ENCODE data around the gene TNRC18. TPM values are rescaled to one million over a fixed set of nuclear protein-coding genes. Genes with fewer than 3 reads are reported as not detected.

The TNRC18 gene
- total RNA-seq, 1 donor from 2014 or later: 169 TPM

GRCh38 chr7:5436003-5436678 lies 12.5 kb upstream of the TNRC18 start:
- H3K27ac Mint-ChIP-seq: no peak overlapping the region

GRCh38 chr7:5435291-5436002 lies 11.8 kb upstream of the TNRC18 start:
- Mint-ChIP-seq H3K27ac (no peak overlapping the region), H3K9me3 (no peaks in the 10 kb centered on the region), H3K36me3 (peaks cover 27% of the 10 kb centered on the region), H3K4me1 (ENCODE audit: unreplicated experiment) (peaks cover 32% of the 10 kb centered on the region), H3K4me3 (no peak overlapping the region), H3K27me3 (no peaks in the 10 kb centered on the region)
- TF ChIP-seq CTCF (conservative IDR thresholded peaks at IDR 0.05): no peak
- DNase-seq (ENCODE audit: extremely low spot score, unreplicated experiment): no peak

More at GRCh38 chr7:5436003-5436678, 12.5 kb upstream of the TNRC18 start:
- H3K4me1 Mint-ChIP-seq (ENCODE audit: unreplicated experiment): peaks cover 31% of the 10 kb centered on the region
- no peak for TF ChIP-seq CTCF (conservative IDR thresholded peaks at IDR 0.05)
- H3K36me3 Mint-ChIP-seq: peaks cover 27% of the 10 kb centered on the region
- H3K4me3 Mint-ChIP-seq: no peak overlapping the region
- no peaks in the 10 kb centered on the region for H3K9me3 Mint-ChIP-seq
- no peak for DNase-seq (ENCODE audit: extremely low spot score, unreplicated experiment)
- no peaks in the 10 kb centered on the region for H3K27me3 Mint-ChIP-seq

GRCh38 chr7:5433181-5433580 lies 9.5 kb upstream of the TNRC18 start:
- no peak for TF ChIP-seq CTCF (conservative IDR thresholded peaks at IDR 0.05)
- Mint-ChIP-seq H3K27ac (no peak overlapping the region), H3K27me3 (peaks cover 4% of the 10 kb centered on the region), H3K9me3 (no peaks in the 10 kb centered on the region), H3K36me3 (peaks cover 27% of the 10 kb centered on the region), H3K4me3 (no peak overlapping the region), H3K4me1 (ENCODE audit: unreplicated experiment) (peaks cover 38% of the 10 kb centered on the region)
- DNase-seq (ENCODE audit: extremely low spot score, unreplicated experiment): no peak

GRCh38 chr7:5432691-5433090 lies 9.1 kb upstream of the TNRC18 start:
- Mint-ChIP-seq H3K9me3 (no peaks in the 10 kb centered on the region), H3K27me3 (peaks cover 4% of the 10 kb centered on the region), H3K27ac (no peak overlapping the region), H3K4me1 (ENCODE audit: unreplicated experiment) (peaks cover 37% of the 10 kb centered on the region), H3K36me3 (peaks cover 27% of the 10 kb centered on the region), H3K4me3 (no peak overlapping the region)
- no peak for DNase-seq (ENCODE audit: extremely low spot score, unreplicated experiment)
- TF ChIP-seq CTCF (conservative IDR thresholded peaks at IDR 0.05): no peak

- DNase-seq (ENCODE audit: extremely low spot score, unreplicated experiment): no peak
- H3K27ac Mint-ChIP-seq: peak overlapping the region; percentile 99
- H3K4me1 Mint-ChIP-seq (ENCODE audit: unreplicated experiment): peaks cover 37% of the 10 kb centered on the region
- no peaks in the 10 kb centered on the region for H3K9me3 Mint-ChIP-seq
- peaks cover 23% of the 10 kb centered on the region for H3K36me3 Mint-ChIP-seq
- H3K27me3 Mint-ChIP-seq: peaks cover 4% of the 10 kb centered on the region
- H3K4me3 Mint-ChIP-seq: peak overlapping the region; percentile 73
- no peak for TF ChIP-seq CTCF (conservative IDR thresholded peaks at IDR 0.05)
Observed at GRCh38 chr7:5431560-5432015, 8.0 kb upstream of the TNRC18 start.
